ENCODE data around the gene FLNB. TPM values are rescaled to one million over a fixed set of nuclear protein-coding genes. Genes with fewer than 3 reads are reported as not detected.

The FLNB gene
- total and polyA plus RNA-seq, 2 of the 8 experiments (the other 6 are each of a cell fraction or from before 2014, with no cell fraction given): 72.3 to 118 TPM

GRCh38 chr3:58115175-58115574 is 107.0 kb downstream of the FLNB start:
- Histone ChIP-seq H2BK20ac (ENCODE audit: low read length) (no peak overlapping the region), H3K79me1 (ENCODE audit: low read depth, low read length) (peaks cover 6% of the 10 kb centered on the region), H2AK5ac (ENCODE audit: low read depth, low read length) (no peak overlapping the region), H4K5ac (ENCODE audit: insufficient read length, low read depth, low read length) (no peak overlapping the region), H2BK120ac (replicated peaks; ENCODE audit: low read depth, low read length) (no peak overlapping the region), H3K4me1 (replicated peaks in 1 of 4; ENCODE audit: control insufficient read depth in 3 of 4, insufficient read depth in 4 of 4, low read length in 3 of 4) (no peaks in the 10 kb centered on the region), H2BK15ac (ENCODE audit: low read length) (no peak overlapping the region), H2BK5ac (ENCODE audit: low read depth, low read length) (no peak overlapping the region), H3K27me3 (replicated peaks in 1 of 4; ENCODE audit: control insufficient read depth in 3 of 4, extremely low read depth in 1 of 4, insufficient read depth in 3 of 4, low read length in 3 of 4) (no peaks in the 10 kb centered on the region), H3K79me2 (ENCODE audit: control insufficient read depth in 1 of 2, insufficient read depth in 2 of 2, low read length in 2 of 2) (no peaks in the 10 kb centered on the region), H3K9me3 (ENCODE audit: insufficient read depth in 2 of 2, low read depth in 1 of 2, low read length in 1 of 2) (no peaks in the 10 kb centered on the region), H2AFZ (ENCODE audit: low read length) (no peak overlapping the region), H3K23ac (ENCODE audit: insufficient read length) (no peak overlapping the region), H3K56ac (replicated peaks; ENCODE audit: insufficient read length, low read depth, low read length) (no peak overlapping the region), H2BK12ac (ENCODE audit: low read depth, low read length) (no peak overlapping the region), H4K8ac (ENCODE audit: extremely low read depth, insufficient read depth, low read length) (no peak overlapping the region), H3K27ac (ENCODE audit: low read depth, low read length) (no peak overlapping the region), H3K4ac (replicated peaks; ENCODE audit: insufficient read length, low read depth, low read length) (no peak overlapping the region), H3K4me2 (ENCODE audit: insufficient read depth in 1 of 2, low read depth in 2 of 2, low read length in 2 of 2) (no peak overlapping the region), H3K36me3 (ENCODE audit: control insufficient read depth in 2 of 4, insufficient read depth in 4 of 4, low read length in 3 of 4) (peaks cover 15 to 64% (median 35%) of the 10 kb centered on the region in 4 experiments; a peak in 7 of 8 replicates), H3K18ac (ENCODE audit: extremely low read depth, low read length) (no peak overlapping the region), H4K91ac (replicated peaks; ENCODE audit: insufficient read length, low read length) (no peak overlapping the region), H3K9ac (replicated peaks in 1 of 4; ENCODE audit: extremely low read depth in 1 of 4, low read depth in 3 of 4, low read length in 3 of 4) (no peak overlapping the region), H4K20me1 (replicated peaks in 1 of 2; ENCODE audit: control insufficient read depth in 1 of 2, insufficient read depth in 2 of 2, low read length in 2 of 2) (peaks cover 2% of the 10 kb centered on the region in 2 experiments), H3K14ac (ENCODE audit: insufficient read length) (no peak overlapping the region), H3K23me2 (ENCODE audit: low read depth, low read length) (no peaks in the 10 kb centered on the region), H3K4me3 (ENCODE audit: extremely low read depth in 1 of 4, insufficient read depth in 2 of 4, low read depth in 3 of 4, low read length in 4 of 4) (no peak overlapping the region)
- FAIRE-seq (no peak), DNase-seq (ENCODE audit: low read depth in 1 of 2, low spot score in 2 of 2) (no peak)
- 89% methylated on average over 6 of the region's 6 CpGs; no CpG with 5 or more reads in 1 of the 2 experiments for WGBS, 2 experiments (ENCODE audit: extremely low coverage in 1 of 2, insufficient coverage in 1 of 2, insufficient read length in 1 of 2, insufficient replicate concordance in 2 of 2, low coverage in 1 of 2, low lambda C conversion rate in 2 of 2, missing lambda C conversion rate in 1 of 2)
- CTCF ChIA-PET (ENCODE audit: partially characterized antibody): no interaction called here
- TF ChIP-seq NRF1 (IDR thresholded peaks at IDR 0.05; ENCODE audit: low read depth, low read length) (no peak), TCF12 (IDR thresholded peaks at IDR 0.05; ENCODE audit: low read depth, low read length) (no peak), TBP (IDR thresholded peaks at IDR 0.05; ENCODE audit: low read depth, low read length) (no peak), KDM4A (IDR thresholded peaks at IDR 0.05; ENCODE audit: low read depth, low read length, severe bottlenecking) (no peak), NANOG (IDR thresholded peaks at IDR 0.05; ENCODE audit: insufficient read depth, low read depth, low read length, poor library complexity, severe bottlenecking) (no peak)
- POLR2A ChIA-PET (ENCODE audit: partially characterized antibody): no interaction called here
